GM15510 (cell line): ENCODE measurements around the gene AKR1B15.

Source experiments
- POLR2A ChIP-seq: IDR thresholded peaks from 3 replicates; pipeline ENCODE4 v1.6.1; 2011; ENCODE audit warnings: borderline replicate concordance; ENCODE audit not compliant: insufficient read length; ENCODE audit errors: extremely low read depth

Gene AKR1B15

GRCh38 chr7:134530460-134530859 is 18.4 kb upstream of the AKR1B15 start:
- no peak for TF ChIP-seq POLR2A

GRCh38 chr7:134532180-134532953 is 16.5 kb upstream of the AKR1B15 start:
- no peak for TF ChIP-seq POLR2A

GRCh38 chr7:134532954-134533218 is 16.0 kb upstream of the AKR1B15 start:
- TF ChIP-seq POLR2A, result no peak

- no peak for TF ChIP-seq POLR2A
These were observed 15.6 kb upstream of the AKR1B15 start for GRCh38 chr7:134533288-134533771.

- TF ChIP-seq POLR2A, result no peak
These were observed 14.3 kb upstream of the AKR1B15 start for GRCh38 chr7:134534633-134535032.

- TF ChIP-seq POLR2A, result no peak
These were observed 13.5 kb upstream of the AKR1B15 start for GRCh38 chr7:134535272-134535918.

- TF ChIP-seq POLR2A, result no peak
These were observed 13.0 kb upstream of the AKR1B15 start for GRCh38 chr7:134535919-134536299.

GRCh38 chr7:134539380-134540004 is 9.4 kb upstream of the AKR1B15 start:
- TF ChIP-seq POLR2A, result no peak

- TF ChIP-seq POLR2A, result no peak
These were observed 6.6 kb upstream of the AKR1B15 start for GRCh38 chr7:134542195-134542771.

GRCh38 chr7:134545380-134545779 is 3.5 kb upstream of the AKR1B15 start:
- TF ChIP-seq POLR2A, result no peak

- no peak for TF ChIP-seq POLR2A
These were observed 3.0 kb upstream of the AKR1B15 start for GRCh38 chr7:134545918-134546317.

- TF ChIP-seq POLR2A, result no peak
These were observed 2.0 kb upstream of the AKR1B15 start for GRCh38 chr7:134546955-134547354.

GRCh38 chr7:134547397-134548054 is 1.4 kb upstream of the AKR1B15 start:
- no peak for TF ChIP-seq POLR2A

GRCh38 chr7:134549366-134549765 is 456 bp downstream of the AKR1B15 start:
- TF ChIP-seq POLR2A, result no peak

GRCh38 chr7:134552105-134552504 is 3.2 kb downstream of the AKR1B15 start:
- TF ChIP-seq POLR2A, result no peak
